ENCODE measurements around the gene MLXIP. TPM values are rescaled to one million over a fixed set of nuclear protein-coding genes. Genes with fewer than 3 reads are reported as not detected.

The MLXIP gene
- total and polyA plus RNA-seq, 2 of the 8 experiments (the other 6 are each of a cell fraction or from before 2014, with no cell fraction given), result 5.5 to 40.5 TPM

GRCh38 chr12:122171399-122171798, 92.8 kb downstream of the MLXIP start:
- no peak overlapping the region for H3K27ac ChIP-seq (ENCODE audit: low read depth, low read length)
- no peaks in the 10 kb centered on the region for H3K79me2 ChIP-seq (ENCODE audit: control insufficient read depth in 1 of 2, insufficient read depth in 2 of 2, low read length in 2 of 2)
- no peak overlapping the region for H2AFZ ChIP-seq (ENCODE audit: low read length)
- H3K79me1 ChIP-seq (ENCODE audit: low read depth, low read length), result no peaks in the 10 kb centered on the region
- H2BK12ac ChIP-seq (ENCODE audit: low read depth, low read length), result no peak overlapping the region
- H3K36me3 ChIP-seq (ENCODE audit: control insufficient read depth in 2 of 4, insufficient read depth in 4 of 4, low read length in 3 of 4), result no peaks in the 10 kb centered on the region
- no peak overlapping the region for H3K4ac ChIP-seq (replicated peaks; ENCODE audit: insufficient read length, low read depth, low read length)
- H3K9me3 ChIP-seq (ENCODE audit: insufficient read depth in 2 of 2, low read depth in 1 of 2, low read length in 1 of 2), result no peaks in the 10 kb centered on the region
- no peak overlapping the region for H4K91ac ChIP-seq (replicated peaks; ENCODE audit: insufficient read length, low read length)
- no peak overlapping the region for H3K9ac ChIP-seq (replicated peaks in 1 of 4; ENCODE audit: extremely low read depth in 1 of 4, low read depth in 3 of 4, low read length in 3 of 4)
- H3K4me1 ChIP-seq (replicated peaks in 1 of 4; ENCODE audit: control insufficient read depth in 3 of 4, insufficient read depth in 4 of 4, low read length in 3 of 4), result no peaks in the 10 kb centered on the region
- no peak overlapping the region for H3K18ac ChIP-seq (ENCODE audit: extremely low read depth, low read length)
- no peak overlapping the region for H2BK5ac ChIP-seq (ENCODE audit: low read depth, low read length)
- H2AK5ac ChIP-seq (ENCODE audit: low read depth, low read length), result no peak overlapping the region
- CTCF ChIA-PET (ENCODE audit: partially characterized antibody), result interaction anchor here (1.1 to 3.1 kb wide), 2 partner anchors 19 to 48 kb away, joined by 3 to 17 read pairs; no protein-coding TSS in a partner anchor
- no peak overlapping the region for H3K23ac ChIP-seq (ENCODE audit: insufficient read length)
- TF ChIP-seq ASH2L (IDR thresholded peaks at IDR 0.05; ENCODE audit: low read length) (no peak), E2F6 (IDR thresholded peaks at IDR 0.05) (no peak), SUZ12 (IDR thresholded peaks at IDR 0.05; ENCODE audit: low read length) (no peak), KDM1A (IDR thresholded peaks at IDR 0.05; ENCODE audit: borderline replicate concordance, low read length) (no peak), GABPA (IDR thresholded peaks at IDR 0.05; ENCODE audit: borderline replicate concordance, insufficient read depth, low read length) (no peak), EZH2 (IDR thresholded peaks at IDR 0.05; ENCODE audit: low read depth, low read length, severe bottlenecking) (no peak), CREB1 (IDR thresholded peaks at IDR 0.05) (no peak), BRCA1 (IDR thresholded peaks at IDR 0.05; ENCODE audit: low read depth, low read length) (no peak), NANOG (IDR thresholded peaks at IDR 0.05; ENCODE audit: insufficient read depth, low read depth, low read length, poor library complexity, severe bottlenecking) (no peak), MAFK (IDR thresholded peaks at IDR 0.05; ENCODE audit: low read depth, low read length) (no peak), SP1 (IDR thresholded peaks at IDR 0.05; ENCODE audit: low read depth, low read length) (no peak), KDM5A (IDR thresholded peaks at IDR 0.05; ENCODE audit: low read length) (no peak), YY1 (IDR thresholded peaks at IDR 0.05; ENCODE audit: low read depth, low read length) (no peak)
- H4K5ac ChIP-seq (ENCODE audit: insufficient read length, low read depth, low read length), result no peak overlapping the region
- H3K4me2 ChIP-seq (ENCODE audit: insufficient read depth in 1 of 2, low read depth in 2 of 2, low read length in 2 of 2), result no peak overlapping the region
- H4K20me1 ChIP-seq (replicated peaks in 1 of 2; ENCODE audit: control insufficient read depth in 1 of 2, insufficient read depth in 2 of 2, low read length in 2 of 2), result no peaks in the 10 kb centered on the region
- no peak overlapping the region for H2BK20ac ChIP-seq (ENCODE audit: low read length)
- no peak overlapping the region for H3K4me3 ChIP-seq (ENCODE audit: extremely low read depth in 1 of 4, insufficient read depth in 2 of 4, low read depth in 3 of 4, low read length in 4 of 4)
- WGBS, 2 experiments (ENCODE audit: extremely low coverage in 1 of 2, insufficient coverage in 1 of 2, insufficient read length in 1 of 2, insufficient replicate concordance in 2 of 2, low coverage in 1 of 2, low lambda C conversion rate in 2 of 2, missing lambda C conversion rate in 1 of 2), result 91% methylated on average over 5 of the region's 5 CpGs; no CpG with 5 or more reads in 1 of the 2 experiments
- no peak overlapping the region for H2BK15ac ChIP-seq (ENCODE audit: low read length)
- FAIRE-seq (no peak), DNase-seq (ENCODE audit: low read depth in 1 of 2, low spot score in 2 of 2) (no peak)
- H4K8ac ChIP-seq (ENCODE audit: extremely low read depth, insufficient read depth, low read length), result no peak overlapping the region
- H3K14ac ChIP-seq (ENCODE audit: insufficient read length), result no peak overlapping the region
- peaks cover 0 to 3% (median 0%) of the 10 kb centered on the region in 4 experiments; a peak in 1 of 7 replicates for H3K27me3 ChIP-seq (replicated peaks in 1 of 4; ENCODE audit: control insufficient read depth in 3 of 4, extremely low read depth in 1 of 4, insufficient read depth in 3 of 4, low read length in 3 of 4)
- POLR2A ChIA-PET (ENCODE audit: partially characterized antibody), result no interaction called here
- H3K56ac ChIP-seq (replicated peaks; ENCODE audit: insufficient read length, low read depth, low read length), result no peak overlapping the region
- no peak overlapping the region for H2BK120ac ChIP-seq (replicated peaks; ENCODE audit: low read depth, low read length)
- H3K23me2 ChIP-seq (ENCODE audit: low read depth, low read length), result no peaks in the 10 kb centered on the region
